ENCODE data around the gene MRLN. TPM values are rescaled to one million over a fixed set of nuclear protein-coding genes. Genes with fewer than 3 reads are reported as not detected.

MRLN gene
- polyA plus RNA-seq, 3 donors, result 0.93 to 0.94 TPM; not detected in 1

DNA sequence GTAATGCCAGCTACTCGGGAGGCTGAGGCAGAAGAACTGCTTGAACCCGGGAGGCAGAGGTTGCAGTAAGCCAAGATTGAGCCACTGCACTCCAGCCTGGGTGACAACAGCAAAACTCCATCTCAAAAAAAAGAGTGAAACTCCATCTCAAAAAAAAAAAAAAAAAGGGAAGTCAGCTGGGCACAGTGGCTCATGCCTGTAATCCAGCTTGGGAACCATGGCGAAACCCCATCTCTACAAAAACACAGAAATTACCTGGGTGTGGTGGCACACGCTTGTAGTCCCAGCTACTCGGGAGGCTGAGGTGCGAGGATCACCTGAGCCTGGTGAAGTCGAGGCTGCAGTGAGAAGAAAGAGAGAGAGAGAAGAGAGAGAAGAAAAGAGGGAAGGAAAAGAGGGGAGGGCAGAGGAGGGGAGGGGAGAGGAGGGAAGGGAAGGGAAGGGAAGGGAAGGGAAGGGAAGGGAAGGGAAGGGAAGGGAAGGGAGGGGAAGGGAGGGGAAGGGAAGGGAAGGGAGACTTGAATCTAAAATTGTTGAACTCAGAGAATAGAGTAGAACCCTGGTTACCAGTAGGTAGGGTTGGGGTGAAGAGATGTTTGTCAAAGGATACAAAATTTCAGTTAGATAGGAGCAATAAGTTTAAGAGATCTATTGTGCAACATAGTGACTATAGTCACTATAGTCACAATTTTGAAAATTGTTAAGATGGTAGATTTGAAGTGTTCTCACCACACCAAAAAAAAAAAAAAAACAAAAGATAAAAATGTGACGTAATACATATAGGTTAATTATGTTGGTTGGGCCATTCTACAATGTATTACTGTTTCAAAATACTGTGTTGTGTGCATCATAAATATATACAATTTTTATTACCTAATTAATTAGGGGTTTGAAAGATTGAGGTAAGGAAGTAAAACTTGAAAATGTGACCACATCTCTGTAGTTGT is 46.1 kb downstream of the MRLN start:
- DNase-seq (ENCODE audit: low read depth in 3 of 3, low spot score in 2 of 3), result no peak

DNA sequence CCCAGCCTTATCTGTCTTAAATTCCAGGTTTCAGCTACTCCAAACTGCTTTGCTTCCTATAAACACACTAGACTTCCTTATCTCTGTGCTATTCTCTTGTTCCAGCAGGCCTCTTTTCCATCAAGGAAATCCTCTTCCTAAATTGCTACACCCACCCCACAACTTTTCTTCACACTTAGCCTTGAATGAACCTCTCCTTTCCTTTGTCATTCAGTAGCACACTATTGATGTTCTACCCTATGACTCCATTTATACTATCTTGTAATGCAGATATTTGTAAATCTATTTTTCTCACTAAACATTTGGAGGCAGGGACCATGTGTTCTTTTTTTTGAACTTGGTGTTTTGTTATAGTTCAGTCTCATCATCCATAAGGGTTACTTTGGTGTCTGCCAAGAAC is 47.3 kb downstream of the MRLN start:
- no peak for DNase-seq (ENCODE audit: low read depth in 3 of 3, low spot score in 2 of 3)

DNA sequence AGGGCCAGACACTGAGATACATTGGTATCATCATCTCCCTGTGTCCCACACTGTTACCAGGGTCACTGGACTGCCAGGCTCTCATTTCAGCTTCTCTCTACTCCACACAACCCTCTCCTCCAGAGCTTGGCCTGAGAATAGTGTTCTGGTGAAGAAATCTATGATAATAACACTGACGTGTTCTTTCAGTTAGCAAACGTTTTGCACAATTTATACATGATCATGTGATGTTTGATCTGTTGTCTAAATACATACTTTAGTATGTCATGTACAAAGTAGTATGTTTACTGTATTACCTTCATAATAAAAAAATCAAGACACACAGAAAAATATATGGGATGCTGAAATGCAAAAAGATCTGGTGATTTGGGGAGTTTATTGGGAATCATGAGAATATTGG is 48.6 kb downstream of the MRLN start:
- no peak for DNase-seq (ENCODE audit: low read depth in 3 of 3, low spot score in 2 of 3)

DNA sequence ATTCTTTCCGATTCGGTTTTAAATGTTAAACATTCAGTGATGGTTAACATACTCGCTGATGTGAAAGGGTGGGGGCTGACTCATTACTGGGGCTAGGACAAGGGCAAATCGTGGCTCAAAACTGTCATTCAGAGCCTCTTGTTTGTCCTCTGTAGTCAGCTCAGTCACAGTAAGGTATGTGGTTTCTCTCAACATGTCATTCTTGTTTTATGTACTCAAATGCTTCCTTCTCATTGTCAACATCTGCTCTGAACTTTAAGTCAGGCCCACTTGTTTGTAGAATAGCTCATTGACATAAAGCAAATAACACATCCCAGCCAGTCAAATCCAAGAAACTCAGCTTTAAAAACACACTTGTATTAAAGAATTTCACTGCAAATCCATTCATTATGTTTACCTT is 50.9 kb downstream of the MRLN start:
- DNase-seq (ENCODE audit: low read depth in 3 of 3, low spot score in 2 of 3), result no peak

DNA sequence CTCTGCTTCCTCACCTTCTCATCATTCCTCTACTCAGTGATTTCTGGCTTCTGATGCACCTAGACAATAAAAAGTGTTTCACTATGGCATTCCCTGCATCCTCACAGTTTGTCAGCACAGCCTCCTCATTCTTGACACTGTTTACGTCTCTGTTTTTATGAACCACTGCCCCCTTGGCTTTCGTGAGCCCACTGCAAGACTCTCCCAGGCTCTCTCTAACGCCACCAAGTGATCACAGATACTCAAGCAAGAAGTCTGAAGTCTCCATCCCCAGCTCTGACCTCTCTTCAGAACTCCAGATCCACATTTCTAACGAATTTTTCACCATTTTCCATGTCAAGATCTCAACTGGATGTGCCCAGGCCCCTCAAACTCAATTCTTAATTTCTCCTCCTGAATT is 52.5 kb downstream of the MRLN start:
- no peak for DNase-seq (ENCODE audit: low read depth in 3 of 3, low spot score in 2 of 3)

DNA sequence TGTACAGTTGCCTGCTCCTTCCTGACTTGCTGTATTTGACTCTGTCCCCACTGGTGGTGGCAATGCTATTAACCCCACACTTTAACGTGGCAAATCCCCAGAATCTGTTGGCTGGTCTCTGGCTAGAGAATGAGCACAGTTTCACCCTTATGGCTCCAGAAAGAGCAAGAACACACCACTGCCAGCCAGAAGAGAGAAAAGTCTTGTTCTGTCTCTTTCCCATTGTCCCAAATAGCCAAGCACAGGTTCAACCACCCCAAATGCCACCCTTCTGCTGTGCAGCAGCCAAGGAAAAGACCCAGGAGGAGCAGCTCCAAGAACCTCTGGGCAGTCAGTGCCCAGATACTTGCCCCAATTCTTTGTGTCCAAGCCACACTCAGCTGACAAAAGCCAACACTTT is 54.9 kb downstream of the MRLN start:
- no peak for DNase-seq (ENCODE audit: low read depth in 3 of 3, low spot score in 2 of 3)

DNA sequence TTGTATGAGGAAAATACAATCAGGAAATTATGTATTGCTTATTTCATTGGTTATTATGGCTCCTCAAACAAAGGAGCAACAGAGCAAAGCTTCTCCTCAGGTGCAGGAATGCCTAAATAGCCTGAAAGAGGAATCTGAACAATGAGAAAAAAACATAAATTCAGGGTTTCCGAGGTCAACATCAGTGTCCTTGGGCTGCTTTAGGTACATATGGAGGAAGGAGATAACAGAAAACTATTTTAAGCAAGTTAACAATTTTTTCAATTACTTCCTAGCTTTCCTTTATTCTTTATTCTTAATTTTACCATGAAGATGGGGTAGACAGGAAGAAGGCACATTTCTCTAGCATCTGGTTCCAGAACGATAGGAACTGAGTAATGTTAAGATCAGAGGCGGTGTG is 57.6 kb downstream of the MRLN start:
- DNase-seq (ENCODE audit: low read depth in 3 of 3, low spot score in 2 of 3), result no peak

DNA sequence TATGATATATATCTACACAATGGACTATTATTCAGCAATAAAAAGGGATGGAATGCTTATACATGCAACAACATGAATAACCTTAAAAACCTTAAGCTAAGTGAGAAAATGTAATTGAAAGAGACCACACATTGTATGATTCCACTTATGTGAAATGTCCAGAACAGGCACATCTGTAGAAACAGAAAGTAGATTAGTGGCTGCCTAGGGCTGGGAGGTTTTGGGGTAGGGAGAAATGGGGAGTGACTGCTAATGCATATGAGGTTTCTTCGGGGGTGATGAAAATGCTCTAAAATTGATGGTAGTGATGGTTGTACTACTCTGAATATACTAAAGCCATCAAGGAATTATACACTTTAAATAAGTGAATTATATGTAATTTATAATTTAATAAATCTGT is 58.3 kb downstream of the MRLN start:
- DNase-seq (ENCODE audit: low read depth in 3 of 3, low spot score in 2 of 3), result no peak

DNA sequence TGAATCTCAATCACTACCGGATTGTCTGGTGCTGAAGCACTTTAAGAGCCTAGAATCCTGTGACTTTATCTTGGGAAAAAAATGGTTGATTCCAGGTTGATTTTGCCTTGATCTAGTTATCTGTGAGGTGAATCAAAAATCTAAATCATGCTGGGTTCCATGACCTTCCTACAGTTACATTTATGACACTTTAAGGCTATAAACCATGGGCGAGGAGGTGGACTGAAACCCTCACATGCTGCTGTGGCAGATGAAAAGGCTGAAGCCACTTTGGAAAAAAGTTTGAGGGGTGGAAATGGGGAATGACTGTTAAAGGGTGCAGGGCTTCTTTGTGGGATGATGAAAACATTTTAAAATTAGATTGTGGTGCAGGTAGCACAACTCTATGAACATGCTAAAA is 61.1 kb downstream of the MRLN start:
- DNase-seq (ENCODE audit: low read depth in 3 of 3, low spot score in 2 of 3), result no peak

DNA sequence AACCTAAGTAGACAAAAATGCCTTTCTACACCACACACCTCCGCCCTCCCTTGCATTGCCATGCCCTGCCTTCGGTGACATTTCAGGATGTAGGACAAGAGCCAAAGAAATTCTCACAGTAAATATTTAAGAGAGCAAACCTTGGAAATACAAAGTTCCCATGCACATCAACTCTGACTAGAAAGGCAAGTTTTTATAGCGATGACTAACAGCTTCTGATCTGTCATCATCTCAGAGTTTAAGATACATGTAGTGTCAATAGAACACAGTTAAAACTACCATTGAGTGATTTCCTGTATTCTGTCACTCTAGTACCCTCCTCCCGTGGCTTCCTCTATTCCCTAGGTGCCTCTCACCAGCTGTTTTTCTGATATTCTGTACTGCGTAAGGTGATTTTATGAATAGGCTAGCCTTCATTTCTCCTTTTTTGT is 64.3 kb downstream of the MRLN start:
- no peak for DNase-seq (ENCODE audit: low read depth in 3 of 3, low spot score in 2 of 3)

DNA sequence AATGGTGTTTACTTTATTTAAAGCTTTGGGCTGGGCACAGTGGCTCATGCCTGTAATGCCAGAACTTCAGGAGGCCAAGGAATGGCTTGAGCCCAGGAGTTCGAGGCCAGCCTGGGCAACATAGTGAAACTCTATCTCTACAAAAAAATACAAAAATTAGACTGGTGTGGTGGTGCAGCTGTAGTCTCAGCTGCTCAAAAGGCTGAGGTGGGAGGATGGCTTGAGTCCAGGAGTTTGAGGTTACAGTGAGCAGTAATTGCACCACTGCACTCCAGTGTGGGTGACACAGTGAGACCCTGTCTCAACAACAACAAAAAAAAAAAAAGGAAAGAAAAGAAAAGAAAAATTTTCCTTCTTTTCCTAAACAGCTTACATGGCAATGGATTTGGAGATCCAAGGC is 65.6 kb downstream of the MRLN start:
- DNase-seq (ENCODE audit: low read depth in 3 of 3, low spot score in 2 of 3), result no peak

Other genes with a start within 250 kb of the MRLN start
- 10 to 100 TPM; 34.1 to 48.0 (median 46.6) TPM for gene SLC16A9, start 43.6 kb downstream of the MRLN start, polyA plus RNA-seq (ENCODE audit: insufficient read length in 3 of 3)
- 10 to 100 TPM; 43.5 to 44.4 (median 43.8) TPM for gene CCDC6, start 153.1 kb upstream of the MRLN start, polyA plus RNA-seq (ENCODE audit: insufficient read length in 3 of 3)

Data from right renal cortex interstitium (tissue), 3 donors.